ENCODE results near the gene CCT7. TPM values are rescaled to one million over a fixed set of nuclear protein-coding genes. Genes with fewer than 3 reads are reported as not detected.
A peak's percentile ranks its signal among the peaks of the same experiment; 100 is the strongest.

The CCT7 gene
- total RNA-seq, 1 experiment from 2014 or later: 482 TPM

DNA sequence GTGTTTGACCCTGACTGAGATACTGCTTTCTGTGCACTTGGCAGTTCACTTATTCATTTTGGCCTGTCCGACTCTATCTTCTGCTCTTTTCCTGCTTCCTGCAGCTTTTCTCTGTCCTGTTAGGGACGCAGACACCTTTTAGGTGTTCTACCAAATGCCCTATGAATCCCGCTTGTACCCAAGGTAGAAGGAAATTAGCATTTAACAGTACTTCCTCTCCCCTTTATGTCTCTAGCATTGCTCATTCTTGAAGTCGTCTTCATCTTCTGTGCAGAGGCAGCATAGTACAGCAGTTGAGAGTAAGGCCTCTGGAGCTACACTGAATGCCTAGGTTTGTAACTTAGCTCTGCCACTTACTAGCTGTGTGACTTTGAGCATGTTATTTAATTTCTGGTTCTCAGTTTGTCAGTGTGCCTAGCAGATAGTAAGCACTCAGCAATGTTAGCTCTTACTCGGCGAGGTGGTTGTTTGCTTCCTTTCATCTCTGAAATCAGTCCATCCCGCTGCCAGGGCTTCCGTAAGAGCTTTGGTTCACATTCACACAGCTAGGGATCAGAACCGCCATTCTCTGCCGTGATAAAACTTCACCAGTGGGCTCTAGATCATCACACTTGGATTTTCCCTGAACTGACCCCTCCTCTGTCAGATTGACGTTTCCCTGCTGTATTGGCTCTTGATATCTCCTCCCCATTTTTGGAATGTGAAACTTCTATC, 1.4 kb downstream of the CCT7 start:
- TF ChIP-seq, protein P1, sequence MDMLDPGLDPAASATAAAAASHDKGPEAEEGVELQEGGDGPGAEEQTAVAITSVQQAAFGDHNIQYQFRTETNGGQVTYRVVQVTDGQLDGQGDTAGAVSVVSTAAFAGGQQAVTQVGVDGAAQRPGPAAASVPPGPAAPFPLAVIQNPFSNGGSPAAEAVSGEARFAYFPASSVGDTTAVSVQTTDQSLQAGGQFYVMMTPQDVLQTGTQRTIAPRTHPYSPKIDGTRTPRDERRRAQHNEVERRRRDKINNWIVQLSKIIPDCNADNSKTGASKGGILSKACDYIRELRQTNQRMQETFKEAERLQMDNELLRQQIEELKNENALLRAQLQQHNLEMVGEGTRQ (CRISPR knock-in tag; IDR thresholded peaks at IDR 0.05): no peak
- TF ChIP-seq EMX1 (CRISPR knock-in tag; IDR thresholded peaks at IDR 0.05) (no peak), ZNF671 (CRISPR knock-in tag; IDR thresholded peaks at IDR 0.05) (no peak)
- no peaks in the 10 kb centered on the region for H3K9me3 Mint-ChIP-seq
- peaks cover 33% of the 10 kb centered on the region for H3K4me1 Mint-ChIP-seq
- no peak for DNase-seq (ENCODE audit: low spot score)
- H3K36me3 Mint-ChIP-seq: peaks cover 17% of the 10 kb centered on the region
- H3K4me3 Mint-ChIP-seq: peak overlapping the region; percentile 100
- ChIA-PET POLR2A (interaction anchor here (1.2 to 2.1 kb wide), 2 partner anchors 12 to 33 kb away, joined by 5 to 7 read pairs; no protein-coding TSS in a partner anchor), CTCF (interaction anchor here (1.0 to 3.0 kb wide), 4 partner anchors 23 to 58 kb away, joined by 5 to 24 read pairs (median 6); no protein-coding TSS in a partner anchor)
- ATAC-seq: no peak
- H3K27me3 Mint-ChIP-seq (ENCODE audit: low read depth): no peaks in the 10 kb centered on the region; the same call in 1 of the 2 replicates
- peak overlapping the region; percentile 98 for H3K27ac Mint-ChIP-seq

DNA sequence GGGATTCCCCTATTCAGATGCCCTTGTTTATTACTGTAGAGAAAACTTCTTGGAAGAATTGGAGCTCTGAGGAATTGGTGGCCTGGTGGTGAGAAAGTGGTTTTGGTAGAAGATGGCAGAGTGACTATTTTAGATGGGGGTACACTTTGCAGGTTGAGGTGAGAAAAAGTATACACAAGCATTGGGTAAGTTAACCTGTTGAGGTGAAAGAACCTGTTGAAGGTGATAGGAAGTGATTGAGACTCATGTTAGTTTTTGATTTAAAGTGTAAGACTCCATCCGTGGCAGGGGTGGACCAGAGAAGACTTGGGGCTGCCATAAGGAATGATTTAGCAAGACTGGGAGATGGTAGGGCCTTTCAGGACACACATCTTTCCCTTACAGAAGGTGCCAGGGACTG, 3.1 kb downstream of the CCT7 start:
- CTCF ChIA-PET: interaction anchor here (0.9 to 2.8 kb wide), 3 partner anchors 23 to 56 kb away, joined by 3 to 18 read pairs (median 3); partner anchors contain the start of gene EGR4
- H3K4me1 Mint-ChIP-seq: peaks cover 33% of the 10 kb centered on the region
- H3K27me3 Mint-ChIP-seq (ENCODE audit: low read depth): no peaks in the 10 kb centered on the region; the same call in 1 of the 2 replicates
- H3K27ac Mint-ChIP-seq: peak overlapping the region; percentile 64
- peak overlapping the region; percentile 16 for H3K4me3 Mint-ChIP-seq
- H3K9me3 Mint-ChIP-seq: no peaks in the 10 kb centered on the region
- peaks cover 28% of the 10 kb centered on the region for H3K36me3 Mint-ChIP-seq
- POLR2A ChIA-PET: interaction anchor here (1.8 kb wide), 1 partner anchor 32 kb away, joined by 12 read pairs; no protein-coding TSS in a partner anchor
- DNase-seq (ENCODE audit: low spot score) (no peak), ATAC-seq (no peak)
- TF ChIP-seq, protein P2, sequence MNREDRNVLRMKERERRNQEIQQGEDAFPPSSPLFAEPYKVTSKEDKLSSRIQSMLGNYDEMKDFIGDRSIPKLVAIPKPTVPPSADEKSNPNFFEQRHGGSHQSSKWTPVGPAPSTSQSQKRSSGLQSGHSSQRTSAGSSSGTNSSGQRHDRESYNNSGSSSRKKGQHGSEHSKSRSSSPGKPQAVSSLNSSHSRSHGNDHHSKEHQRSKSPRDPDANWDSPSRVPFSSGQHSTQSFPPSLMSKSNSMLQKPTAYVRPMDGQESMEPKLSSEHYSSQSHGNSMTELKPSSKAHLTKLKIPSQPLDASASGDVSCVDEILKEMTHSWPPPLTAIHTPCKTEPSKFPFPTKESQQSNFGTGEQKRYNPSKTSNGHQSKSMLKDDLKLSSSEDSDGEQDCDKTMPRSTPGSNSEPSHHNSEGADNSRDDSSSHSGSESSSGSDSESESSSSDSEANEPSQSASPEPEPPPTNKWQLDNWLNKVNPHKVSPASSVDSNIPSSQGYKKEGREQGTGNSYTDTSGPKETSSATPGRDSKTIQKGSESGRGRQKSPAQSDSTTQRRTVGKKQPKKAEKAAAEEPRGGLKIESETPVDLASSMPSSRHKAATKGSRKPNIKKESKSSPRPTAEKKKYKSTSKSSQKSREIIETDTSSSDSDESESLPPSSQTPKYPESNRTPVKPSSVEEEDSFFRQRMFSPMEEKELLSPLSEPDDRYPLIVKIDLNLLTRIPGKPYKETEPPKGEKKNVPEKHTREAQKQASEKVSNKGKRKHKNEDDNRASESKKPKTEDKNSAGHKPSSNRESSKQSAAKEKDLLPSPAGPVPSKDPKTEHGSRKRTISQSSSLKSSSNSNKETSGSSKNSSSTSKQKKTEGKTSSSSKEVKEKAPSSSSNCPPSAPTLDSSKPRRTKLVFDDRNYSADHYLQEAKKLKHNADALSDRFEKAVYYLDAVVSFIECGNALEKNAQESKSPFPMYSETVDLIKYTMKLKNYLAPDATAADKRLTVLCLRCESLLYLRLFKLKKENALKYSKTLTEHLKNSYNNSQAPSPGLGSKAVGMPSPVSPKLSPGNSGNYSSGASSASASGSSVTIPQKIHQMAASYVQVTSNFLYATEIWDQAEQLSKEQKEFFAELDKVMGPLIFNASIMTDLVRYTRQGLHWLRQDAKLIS (CRISPR knock-in tag; IDR thresholded peaks at IDR 0.05; ENCODE audit: borderline replicate concordance): no peak
- TF ChIP-seq ATF1 (CRISPR knock-in tag; IDR thresholded peaks at IDR 0.05): no peak
- TF ChIP-seq ZNF232 (CRISPR knock-in tag; IDR thresholded peaks at IDR 0.05): no peak
- TF ChIP-seq ZNF317 (CRISPR knock-in tag; IDR thresholded peaks at IDR 0.05; ENCODE audit: borderline replicate concordance, low read depth): no peak
- no peak for TF ChIP-seq TP53 (CRISPR knock-in tag; IDR thresholded peaks at IDR 0.05)
- no peak for TF ChIP-seq OVOL2 (CRISPR knock-in tag; IDR thresholded peaks at IDR 0.05; ENCODE audit: borderline replicate concordance)
- TF ChIP-seq, protein P3, sequence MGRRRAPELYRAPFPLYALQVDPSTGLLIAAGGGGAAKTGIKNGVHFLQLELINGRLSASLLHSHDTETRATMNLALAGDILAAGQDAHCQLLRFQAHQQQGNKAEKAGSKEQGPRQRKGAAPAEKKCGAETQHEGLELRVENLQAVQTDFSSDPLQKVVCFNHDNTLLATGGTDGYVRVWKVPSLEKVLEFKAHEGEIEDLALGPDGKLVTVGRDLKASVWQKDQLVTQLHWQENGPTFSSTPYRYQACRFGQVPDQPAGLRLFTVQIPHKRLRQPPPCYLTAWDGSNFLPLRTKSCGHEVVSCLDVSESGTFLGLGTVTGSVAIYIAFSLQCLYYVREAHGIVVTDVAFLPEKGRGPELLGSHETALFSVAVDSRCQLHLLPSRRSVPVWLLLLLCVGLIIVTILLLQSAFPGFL (CRISPR knock-in tag; IDR thresholded peaks at IDR 0.05; ENCODE audit: borderline replicate concordance): no peak
- TF ChIP-seq JAZF1 (CRISPR knock-in tag; IDR thresholded peaks at IDR 0.05): no peak
- TF ChIP-seq KAT7 (CRISPR knock-in tag; IDR thresholded peaks at IDR 0.05; ENCODE audit: borderline replicate concordance): no peak
- no peak for TF ChIP-seq ZNF219 (CRISPR knock-in tag; IDR thresholded peaks at IDR 0.05; ENCODE audit: borderline replicate concordance)
- TF ChIP-seq, protein P4, sequence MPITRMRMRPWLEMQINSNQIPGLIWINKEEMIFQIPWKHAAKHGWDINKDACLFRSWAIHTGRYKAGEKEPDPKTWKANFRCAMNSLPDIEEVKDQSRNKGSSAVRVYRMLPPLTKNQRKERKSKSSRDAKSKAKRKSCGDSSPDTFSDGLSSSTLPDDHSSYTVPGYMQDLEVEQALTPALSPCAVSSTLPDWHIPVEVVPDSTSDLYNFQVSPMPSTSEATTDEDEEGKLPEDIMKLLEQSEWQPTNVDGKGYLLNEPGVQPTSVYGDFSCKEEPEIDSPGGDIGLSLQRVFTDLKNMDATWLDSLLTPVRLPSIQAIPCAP (CRISPR knock-in tag; IDR thresholded peaks at IDR 0.05): no peak
- TF ChIP-seq, protein P5, sequence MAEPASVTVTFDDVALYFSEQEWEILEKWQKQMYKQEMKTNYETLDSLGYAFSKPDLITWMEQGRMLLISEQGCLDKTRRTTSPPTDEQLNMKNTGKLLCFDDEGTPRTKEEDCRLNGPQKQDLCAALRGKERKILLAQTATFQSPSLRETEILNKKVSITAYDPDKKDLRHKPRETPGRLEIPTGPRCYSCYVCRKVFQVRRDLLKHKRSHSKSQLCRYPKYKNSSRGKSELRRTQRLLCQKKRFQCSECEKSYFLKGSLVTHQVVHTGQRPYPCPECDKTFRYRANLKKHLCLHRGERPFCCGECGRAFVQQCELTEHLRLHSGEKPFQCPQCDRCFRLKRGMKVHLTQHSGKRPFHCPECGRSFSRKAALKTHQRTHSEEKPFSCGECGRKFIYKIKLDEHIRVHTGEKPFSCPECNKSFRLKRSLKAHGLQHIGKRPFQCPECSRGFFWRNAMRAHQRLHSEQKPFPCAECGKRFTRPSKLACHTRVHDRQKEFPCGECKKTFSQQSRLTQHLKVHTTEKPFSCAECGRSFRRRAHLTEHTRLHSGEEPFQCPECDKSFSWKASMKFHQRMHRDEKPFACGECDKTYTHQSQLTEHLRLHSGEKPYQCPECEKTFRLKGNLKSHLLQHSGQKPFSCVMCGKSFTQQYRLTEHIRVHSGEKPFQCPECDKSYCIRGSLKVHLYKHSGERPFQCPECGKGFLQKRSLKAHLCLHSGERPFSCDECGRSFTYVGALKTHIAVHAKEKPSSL (CRISPR knock-in tag; conservative IDR thresholded peaks at IDR 0.05): no peak

Data from WTC11 (cell line).